ENCODE measurements around the gene SENP3. TPM values are rescaled to one million over a fixed set of nuclear protein-coding genes. Genes with fewer than 3 reads are reported as not detected.

SENP3 gene
- total and polyA plus RNA-seq, 2 of the 4 experiments (the other 2 are of a cell fraction) = 82.4 to 120 TPM

DNA sequence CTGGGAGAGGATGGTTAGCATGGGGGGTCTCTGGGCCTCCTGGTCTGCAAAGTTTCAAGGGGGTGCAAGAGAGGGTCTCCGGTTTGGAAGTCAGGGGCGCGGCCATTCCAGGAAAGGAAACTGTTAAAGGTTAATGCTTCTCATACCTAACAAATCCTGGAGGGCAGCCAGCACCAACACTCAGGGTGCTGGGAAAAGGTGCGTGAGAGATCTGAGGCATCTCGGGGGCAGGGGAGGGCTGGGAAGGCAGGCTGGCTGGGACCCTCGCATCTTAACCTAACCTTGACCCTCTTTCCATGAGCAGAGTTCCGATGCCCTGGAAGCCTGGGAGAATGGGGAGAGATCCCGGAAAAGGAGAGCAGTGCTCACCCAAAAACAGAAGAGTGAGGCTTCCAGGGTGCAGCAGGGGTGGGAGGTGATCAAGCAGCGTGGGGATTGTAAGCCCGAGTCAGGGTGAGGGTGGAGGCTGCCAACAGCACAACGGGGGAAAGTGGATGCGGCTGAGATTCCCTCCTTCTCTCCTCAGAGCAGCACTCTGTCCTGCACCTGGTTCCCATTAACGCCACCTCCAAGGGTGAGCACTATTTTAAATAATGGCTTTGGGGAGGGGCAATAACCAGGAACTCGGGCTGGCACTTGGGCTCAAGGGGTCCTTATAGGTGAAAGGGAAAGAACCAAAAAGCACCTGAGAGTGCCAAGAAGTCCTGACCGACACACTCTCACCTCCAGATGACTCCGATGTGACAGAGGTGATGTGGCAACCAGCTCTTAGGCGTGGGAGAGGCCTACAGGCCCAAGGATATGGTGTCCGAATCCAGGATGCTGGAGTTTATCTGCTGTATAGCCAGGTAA lies 2.2 kb upstream of the SENP3 start:
- Histone ChIP-seq H3K9ac (ENCODE audit: low read depth, low read length) (no peak overlapping the region), H4K91ac (ENCODE audit: insufficient read depth, low read depth, low read length) (no peak overlapping the region), H2BK5ac (ENCODE audit: low read depth, low read length, poor library complexity, severe bottlenecking) (no peak overlapping the region), H3K27ac (ENCODE audit: insufficient read depth, low read length) (no peak overlapping the region), H2AK9ac (replicated peaks; ENCODE audit: low read depth, low read length, poor library complexity) (peak overlapping the region; percentile 57), H3K4me1 (ENCODE audit: control insufficient read depth, insufficient read depth, low read length) (peaks cover 9% of the 10 kb centered on the region), H3K27me3 (ENCODE audit: control insufficient read depth, insufficient read depth, low read length) (no peaks in the 10 kb centered on the region), H4K20me1 (ENCODE audit: insufficient read depth, low read length) (no peaks in the 10 kb centered on the region), H3K36me3 (ENCODE audit: control insufficient read depth, insufficient read depth, low read length) (peaks cover 9% of the 10 kb centered on the region), H2BK20ac (ENCODE audit: low read depth, low read length) (no peak overlapping the region), H2BK15ac (ENCODE audit: low read depth, low read length) (no peak overlapping the region), H2AFZ (replicated peaks; ENCODE audit: low read length, poor library complexity) (peak overlapping the region; percentile 99), H3K9me3 (ENCODE audit: control insufficient read depth, insufficient read depth, low read length) (no peaks in the 10 kb centered on the region), H4K5ac (ENCODE audit: low read depth, low read length) (no peak overlapping the region), H3K79me1 (ENCODE audit: low read depth in 1 of 2, low read length in 2 of 2) (peaks cover 13 to 19% of the 10 kb centered on the region in 2 experiments), H3K18ac (ENCODE audit: low read depth, low read length) (no peak overlapping the region), H4K8ac (ENCODE audit: low read depth in 2 of 2, low read length in 2 of 2) (no peak overlapping the region), H3K56ac (ENCODE audit: extremely low read depth, insufficient read depth, low read length) (no peak overlapping the region), H3K14ac (replicated peaks; ENCODE audit: low read depth, low read length) (no peak overlapping the region), H2AK5ac (ENCODE audit: low read depth, low read length) (peak overlapping the region; percentile 27; the same call in 1 of the 2 replicates), H3K4me2 (ENCODE audit: low read depth, low read length) (no peak overlapping the region), H3K23ac (ENCODE audit: low read depth, low read length) (no peak overlapping the region), H3K4me3 (ENCODE audit: insufficient read depth, low read depth, low read length) (no peak overlapping the region), H3K4ac (ENCODE audit: low read depth, low read length) (no peak overlapping the region), H3K9me1 (ENCODE audit: insufficient read depth, low read length) (no peaks in the 10 kb centered on the region), H2BK120ac (ENCODE audit: low read depth, low read length) (no peak overlapping the region)
- CTCF ChIA-PET = interaction anchor here (1.0 to 2.8 kb wide), 8 partner anchors 10 to 204 kb away, joined by 3 to 24 read pairs (median 6); partner anchors contain the start of genes MPDU1 and TMEM95
- no TSS peak for BruUV-seq (replicated peaks)
- in situ Hi-C loops (cut with MboI; ENCODE audit: low sequenced_read_pairs) = loop anchor here (10.0 kb wide), 1 partner anchor 205 kb away; the partner anchor contains the start of genes KCTD11 and TMEM95
- dilution Hi-C loops (cut with HindIII; ENCODE audit: low sequenced_read_pairs, unreplicated experiment) = no loop called here
- intact Hi-C loops (cut with micrococcal nuclease) = loop anchor here (5.0 to 10.0 kb wide), 3 partner anchors 207 to 515 kb away; partner anchors contain the start of genes KCTD11, NEURL4 and SLC16A11
- ATAC-seq (ENCODE audit: low read depth) (no peak), DNase-seq (no peak)
- POLR2A ChIA-PET (ENCODE audit: unreplicated experiment) = no interaction called here
- 40% methylated on average over 1 of the region's 18 CpGs; no CpG with 5 or more reads in 1 of the 2 experiments for WGBS, 2 experiments (ENCODE audit: extremely low coverage in 2 of 2, insufficient read length in 1 of 2)
- TF ChIP-seq MAFK (IDR thresholded peaks at IDR 0.05; ENCODE audit: low read depth, low read length) (no peak), POLR2A (IDR thresholded peaks at IDR 0.05; ENCODE audit: low read depth, low read length) (no peak), FOS (IDR thresholded peaks at IDR 0.05; ENCODE audit: low read depth, low read length) (no peak), NFE2L2 (IDR thresholded peaks at IDR 0.05; ENCODE audit: low read depth, low read length) (no peak), BHLHE40 (IDR thresholded peaks at IDR 0.05; ENCODE audit: low read depth, low read length) (no peak), SMC3 (IDR thresholded peaks at IDR 0.05; ENCODE audit: low read depth, low read length) (no peak), CEBPB (IDR thresholded peaks at IDR 0.05; ENCODE audit: low read depth, low read length) (no peak), MAZ (IDR thresholded peaks at IDR 0.05; ENCODE audit: borderline replicate concordance, low read depth, low read length) (no peak), RAD21 (IDR thresholded peaks at IDR 0.05; ENCODE audit: low read length) (no peak), RFX5 (IDR thresholded peaks at IDR 0.05; ENCODE audit: low read depth, low read length) (no peak), RCOR1 (IDR thresholded peaks at IDR 0.05; ENCODE audit: insufficient replicate concordance, low read length) (no peak)
- TF ChIP-seq, protein P1, sequence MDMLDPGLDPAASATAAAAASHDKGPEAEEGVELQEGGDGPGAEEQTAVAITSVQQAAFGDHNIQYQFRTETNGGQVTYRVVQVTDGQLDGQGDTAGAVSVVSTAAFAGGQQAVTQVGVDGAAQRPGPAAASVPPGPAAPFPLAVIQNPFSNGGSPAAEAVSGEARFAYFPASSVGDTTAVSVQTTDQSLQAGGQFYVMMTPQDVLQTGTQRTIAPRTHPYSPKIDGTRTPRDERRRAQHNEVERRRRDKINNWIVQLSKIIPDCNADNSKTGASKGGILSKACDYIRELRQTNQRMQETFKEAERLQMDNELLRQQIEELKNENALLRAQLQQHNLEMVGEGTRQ (IDR thresholded peaks at IDR 0.05; ENCODE audit: low read depth, low read length) = no peak
- TF ChIP-seq, protein P2, sequence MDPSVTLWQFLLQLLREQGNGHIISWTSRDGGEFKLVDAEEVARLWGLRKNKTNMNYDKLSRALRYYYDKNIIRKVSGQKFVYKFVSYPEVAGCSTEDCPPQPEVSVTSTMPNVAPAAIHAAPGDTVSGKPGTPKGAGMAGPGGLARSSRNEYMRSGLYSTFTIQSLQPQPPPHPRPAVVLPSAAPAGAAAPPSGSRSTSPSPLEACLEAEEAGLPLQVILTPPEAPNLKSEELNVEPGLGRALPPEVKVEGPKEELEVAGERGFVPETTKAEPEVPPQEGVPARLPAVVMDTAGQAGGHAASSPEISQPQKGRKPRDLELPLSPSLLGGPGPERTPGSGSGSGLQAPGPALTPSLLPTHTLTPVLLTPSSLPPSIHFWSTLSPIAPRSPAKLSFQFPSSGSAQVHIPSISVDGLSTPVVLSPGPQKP (IDR thresholded peaks at IDR 0.05; ENCODE audit: borderline replicate concordance, low read depth, low read length) = no peak
- TF ChIP-seq, protein P3, sequence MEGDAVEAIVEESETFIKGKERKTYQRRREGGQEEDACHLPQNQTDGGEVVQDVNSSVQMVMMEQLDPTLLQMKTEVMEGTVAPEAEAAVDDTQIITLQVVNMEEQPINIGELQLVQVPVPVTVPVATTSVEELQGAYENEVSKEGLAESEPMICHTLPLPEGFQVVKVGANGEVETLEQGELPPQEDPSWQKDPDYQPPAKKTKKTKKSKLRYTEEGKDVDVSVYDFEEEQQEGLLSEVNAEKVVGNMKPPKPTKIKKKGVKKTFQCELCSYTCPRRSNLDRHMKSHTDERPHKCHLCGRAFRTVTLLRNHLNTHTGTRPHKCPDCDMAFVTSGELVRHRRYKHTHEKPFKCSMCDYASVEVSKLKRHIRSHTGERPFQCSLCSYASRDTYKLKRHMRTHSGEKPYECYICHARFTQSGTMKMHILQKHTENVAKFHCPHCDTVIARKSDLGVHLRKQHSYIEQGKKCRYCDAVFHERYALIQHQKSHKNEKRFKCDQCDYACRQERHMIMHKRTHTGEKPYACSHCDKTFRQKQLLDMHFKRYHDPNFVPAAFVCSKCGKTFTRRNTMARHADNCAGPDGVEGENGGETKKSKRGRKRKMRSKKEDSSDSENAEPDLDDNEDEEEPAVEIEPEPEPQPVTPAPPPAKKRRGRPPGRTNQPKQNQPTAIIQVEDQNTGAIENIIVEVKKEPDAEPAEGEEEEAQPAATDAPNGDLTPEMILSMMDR (conservative IDR thresholded peaks at IDR 0.05; ENCODE audit: low read depth, low read length) = no peak

Data from IMR-90 (cell line).